ENCODE data around the gene PCDH11X.
"Not testable (repeated sequence)": the region's sequence is repeated elsewhere in the genome, so short reads cannot be mapped to it uniquely, and the experiment has no call there.

PCDH11X gene, protein sequence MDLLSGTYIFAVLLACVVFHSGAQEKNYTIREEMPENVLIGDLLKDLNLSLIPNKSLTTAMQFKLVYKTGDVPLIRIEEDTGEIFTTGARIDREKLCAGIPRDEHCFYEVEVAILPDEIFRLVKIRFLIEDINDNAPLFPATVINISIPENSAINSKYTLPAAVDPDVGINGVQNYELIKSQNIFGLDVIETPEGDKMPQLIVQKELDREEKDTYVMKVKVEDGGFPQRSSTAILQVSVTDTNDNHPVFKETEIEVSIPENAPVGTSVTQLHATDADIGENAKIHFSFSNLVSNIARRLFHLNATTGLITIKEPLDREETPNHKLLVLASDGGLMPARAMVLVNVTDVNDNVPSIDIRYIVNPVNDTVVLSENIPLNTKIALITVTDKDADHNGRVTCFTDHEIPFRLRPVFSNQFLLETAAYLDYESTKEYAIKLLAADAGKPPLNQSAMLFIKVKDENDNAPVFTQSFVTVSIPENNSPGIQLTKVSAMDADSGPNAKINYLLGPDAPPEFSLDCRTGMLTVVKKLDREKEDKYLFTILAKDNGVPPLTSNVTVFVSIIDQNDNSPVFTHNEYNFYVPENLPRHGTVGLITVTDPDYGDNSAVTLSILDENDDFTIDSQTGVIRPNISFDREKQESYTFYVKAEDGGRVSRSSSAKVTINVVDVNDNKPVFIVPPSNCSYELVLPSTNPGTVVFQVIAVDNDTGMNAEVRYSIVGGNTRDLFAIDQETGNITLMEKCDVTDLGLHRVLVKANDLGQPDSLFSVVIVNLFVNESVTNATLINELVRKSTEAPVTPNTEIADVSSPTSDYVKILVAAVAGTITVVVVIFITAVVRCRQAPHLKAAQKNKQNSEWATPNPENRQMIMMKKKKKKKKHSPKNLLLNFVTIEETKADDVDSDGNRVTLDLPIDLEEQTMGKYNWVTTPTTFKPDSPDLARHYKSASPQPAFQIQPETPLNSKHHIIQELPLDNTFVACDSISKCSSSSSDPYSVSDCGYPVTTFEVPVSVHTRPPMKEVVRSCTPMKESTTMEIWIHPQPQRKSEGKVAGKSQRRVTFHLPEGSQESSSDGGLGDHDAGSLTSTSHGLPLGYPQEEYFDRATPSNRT (N-terminal part only)

DNA sequence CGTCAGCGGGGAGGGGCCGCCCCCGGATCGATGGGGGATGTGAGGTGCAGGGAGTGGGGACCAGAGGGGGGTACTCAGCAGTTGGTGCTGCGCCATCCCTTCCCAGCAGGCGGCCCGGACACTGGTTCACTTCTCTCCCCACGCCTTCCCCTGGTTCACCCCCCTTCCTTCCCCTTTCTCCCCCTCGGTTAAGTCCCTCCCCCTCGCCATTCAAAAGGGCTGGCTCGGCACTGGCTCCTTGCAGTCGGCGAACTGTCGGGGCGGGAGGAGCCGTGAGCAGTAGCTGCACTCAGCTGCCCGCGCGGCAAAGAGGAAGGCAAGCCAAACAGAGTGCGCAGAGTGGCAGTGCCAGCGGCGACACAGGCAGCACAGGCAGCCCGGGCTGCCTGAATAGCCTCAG is at the start of gene PCDH11X:
Gene PCDH11X (plus strand): TSS at position 241 of the 400 bp plus-strand sequence. CDS start 56,130 bp downstream, outside the sequence.
- not testable (repeated sequence) for DNase-seq (ENCODE audit: low read depth in 2 of 2)

DNA sequence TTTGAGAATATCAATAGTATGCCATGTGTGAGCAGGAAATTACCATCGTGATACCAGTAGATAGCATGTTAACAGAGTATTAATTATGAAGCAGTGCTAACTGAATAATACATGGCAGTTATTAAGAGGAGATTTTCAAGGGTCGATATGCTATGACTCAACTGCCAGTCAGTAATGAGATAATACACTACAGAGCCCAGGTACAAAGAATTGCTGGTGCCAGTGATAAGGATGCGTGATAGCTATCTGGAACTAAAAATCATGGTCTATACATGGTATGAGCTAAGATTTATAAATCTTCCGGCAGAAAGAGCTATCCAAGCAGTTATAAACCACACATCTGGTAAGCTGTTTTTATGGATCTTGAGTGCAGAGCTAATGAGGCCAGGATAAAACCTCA is 31.7 kb upstream of the PCDH11X start:
- DNase-seq (ENCODE audit: low read depth in 2 of 2), result not testable (repeated sequence)

DNA sequence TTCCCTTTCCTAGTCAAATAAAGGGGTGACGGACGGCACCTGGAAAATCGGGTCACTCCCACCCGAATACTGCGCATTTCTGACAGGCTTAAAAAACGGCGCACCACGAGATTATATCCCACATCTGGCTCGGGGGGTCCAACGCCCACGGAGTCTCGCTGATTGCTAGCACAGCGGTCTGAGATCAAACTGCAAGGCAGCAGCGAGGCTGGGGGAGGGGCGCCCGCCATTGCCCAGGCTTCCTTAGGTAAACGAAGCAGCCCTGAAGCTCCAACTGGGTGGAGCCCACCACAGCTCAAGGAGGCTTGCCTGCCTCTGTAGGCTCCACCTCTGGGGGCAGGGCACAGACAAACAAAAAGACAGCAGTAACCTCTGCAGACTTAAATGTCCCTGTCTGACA is 26.2 kb upstream of the PCDH11X start:
- DNase-seq (ENCODE audit: low read depth in 2 of 2), result not testable (repeated sequence)

DNA sequence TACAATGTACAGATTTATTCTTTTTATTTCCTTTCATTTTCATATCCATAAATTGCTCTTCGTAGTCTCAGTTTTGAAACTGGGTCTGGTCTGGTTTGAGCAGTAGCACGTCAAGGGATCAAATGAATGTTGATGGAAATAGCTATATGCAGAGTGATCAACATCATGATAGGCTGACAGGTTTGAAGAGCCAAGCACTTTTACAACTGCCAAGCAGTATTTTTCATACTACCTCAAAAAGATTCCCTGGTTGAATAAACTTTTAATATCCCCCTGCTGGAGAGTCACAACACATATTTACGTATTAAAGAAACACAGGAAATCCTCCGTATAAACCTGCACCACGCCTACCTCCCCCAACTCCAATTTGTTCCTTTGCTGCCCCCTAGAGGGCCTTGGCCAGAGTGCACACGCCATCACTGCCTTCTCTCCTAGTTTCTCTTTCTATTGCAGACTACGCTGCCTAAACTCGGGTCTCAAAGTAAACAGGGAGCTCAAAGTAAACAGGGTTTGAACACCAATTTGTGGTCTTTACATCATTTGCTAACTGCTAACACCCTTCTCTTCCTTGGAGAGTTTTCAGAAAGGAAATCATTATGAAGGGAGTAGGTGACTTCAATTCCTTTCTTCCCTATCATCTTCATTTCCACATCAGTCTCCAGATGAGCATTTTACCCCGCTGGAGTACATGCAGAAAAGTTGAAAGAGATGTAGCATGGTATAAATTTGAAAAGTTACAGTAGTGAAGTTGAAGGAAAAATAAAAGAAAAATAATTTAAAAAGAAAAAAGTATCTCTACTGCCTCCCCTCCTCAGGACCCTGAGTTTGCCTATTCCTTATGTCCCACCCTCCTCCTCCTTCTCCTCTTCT is 8.3 kb upstream of the PCDH11X start:
- DNase-seq (ENCODE audit: low read depth in 2 of 2), result not testable (repeated sequence)

DNA sequence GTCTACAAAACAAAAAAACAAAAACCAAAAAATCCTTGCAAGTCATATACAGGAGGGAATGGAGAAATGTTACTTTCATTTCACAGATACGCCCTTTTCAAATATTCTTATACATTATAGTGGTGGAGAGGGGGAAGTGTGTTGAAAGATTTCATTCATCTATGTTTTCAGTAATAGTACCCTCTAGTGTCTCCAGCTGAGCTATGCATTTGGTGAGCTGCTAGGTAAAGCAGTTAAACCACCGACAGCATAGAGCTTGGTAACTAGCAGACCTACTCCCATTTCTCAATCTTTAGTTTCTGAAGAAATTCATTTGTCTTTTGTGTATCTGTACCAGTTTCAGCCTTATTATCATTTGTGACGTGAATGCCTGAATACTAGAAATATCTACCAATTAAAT is 5.2 kb upstream of the PCDH11X start:
- DNase-seq (ENCODE audit: low read depth in 2 of 2), result not testable (repeated sequence)

DNA sequence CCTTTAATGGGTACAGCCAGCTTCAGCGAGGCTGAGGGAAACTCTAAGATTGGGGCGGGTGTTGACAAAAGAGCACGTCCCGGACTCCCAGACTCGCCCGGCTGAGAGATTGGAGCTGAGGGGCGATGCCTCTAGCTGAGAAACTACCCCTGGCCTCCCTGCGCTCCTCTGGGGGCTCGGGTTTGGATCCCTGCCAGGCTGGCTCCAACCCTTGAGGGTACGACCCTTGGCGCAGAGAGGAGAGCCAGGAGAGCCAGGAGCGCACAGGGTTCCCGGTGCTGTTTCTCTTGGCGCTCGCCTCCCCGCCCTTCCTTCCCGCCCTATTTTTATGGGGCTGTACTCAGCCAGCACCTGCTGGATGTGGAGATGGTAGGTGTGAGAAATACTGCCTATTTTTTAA is 833 bp downstream of the PCDH11X start:
- not testable (repeated sequence) for DNase-seq (ENCODE audit: low read depth in 2 of 2)

DNA sequence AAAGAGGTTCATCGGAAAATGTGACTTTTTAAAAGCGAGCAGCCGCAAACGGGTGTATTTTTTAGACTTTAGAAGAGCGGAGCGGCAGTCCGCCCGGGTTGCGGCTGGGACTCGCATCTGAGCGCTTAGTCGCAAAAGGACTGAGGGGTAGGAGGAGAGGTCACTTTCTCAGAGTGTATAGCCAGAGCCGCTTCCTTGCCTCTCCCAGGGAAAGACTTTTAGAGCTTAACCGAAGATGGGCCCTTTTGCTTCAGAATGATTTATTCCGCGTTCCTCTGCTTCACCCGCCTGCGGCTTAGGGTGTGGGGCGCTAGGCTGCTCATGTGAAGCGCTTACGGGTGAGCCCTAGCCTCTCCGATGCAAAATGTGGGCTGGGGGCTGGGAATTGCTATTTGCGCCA is 1.5 kb downstream of the PCDH11X start:
- DNase-seq (ENCODE audit: low read depth in 2 of 2), result not testable (repeated sequence)

DNA sequence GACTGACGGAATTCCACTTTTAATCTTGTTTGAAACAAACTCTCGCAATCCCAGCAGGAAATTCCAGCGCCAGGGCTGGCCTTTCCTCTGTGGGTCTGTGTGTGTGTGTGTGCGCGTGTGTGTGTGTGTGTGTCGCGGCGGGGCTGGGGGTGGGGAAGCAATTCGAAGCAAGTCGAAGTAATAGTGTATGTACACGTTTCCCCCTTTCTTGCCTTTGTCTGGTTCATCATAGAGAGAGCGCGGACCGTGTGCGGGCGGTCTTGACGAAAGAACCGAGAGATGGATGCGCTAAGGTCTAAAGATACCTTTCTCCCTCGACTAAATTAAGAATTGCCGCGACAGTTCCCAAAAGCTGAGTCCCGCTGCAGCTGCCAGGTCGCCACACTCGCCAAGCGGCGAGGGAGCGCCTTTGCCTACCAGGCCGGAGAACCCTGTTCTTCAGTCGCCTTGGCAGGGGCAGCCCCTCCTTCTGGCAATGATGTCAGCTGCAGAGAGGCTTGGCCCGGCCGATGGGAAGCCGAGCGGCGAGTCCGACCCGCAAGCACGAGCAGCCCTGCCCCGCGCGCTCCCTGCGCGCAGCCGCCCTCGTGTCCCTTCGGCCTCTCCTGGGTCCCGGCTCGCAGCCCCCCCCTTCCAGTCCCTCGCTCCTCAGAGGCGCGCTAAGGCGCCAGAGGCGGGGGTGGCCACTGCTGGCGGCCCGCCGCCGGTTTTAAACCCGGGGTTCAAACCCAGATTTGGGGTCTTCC is 2.6 kb downstream of the PCDH11X start:
- not testable (repeated sequence) for DNase-seq (ENCODE audit: low read depth in 2 of 2)

DNA sequence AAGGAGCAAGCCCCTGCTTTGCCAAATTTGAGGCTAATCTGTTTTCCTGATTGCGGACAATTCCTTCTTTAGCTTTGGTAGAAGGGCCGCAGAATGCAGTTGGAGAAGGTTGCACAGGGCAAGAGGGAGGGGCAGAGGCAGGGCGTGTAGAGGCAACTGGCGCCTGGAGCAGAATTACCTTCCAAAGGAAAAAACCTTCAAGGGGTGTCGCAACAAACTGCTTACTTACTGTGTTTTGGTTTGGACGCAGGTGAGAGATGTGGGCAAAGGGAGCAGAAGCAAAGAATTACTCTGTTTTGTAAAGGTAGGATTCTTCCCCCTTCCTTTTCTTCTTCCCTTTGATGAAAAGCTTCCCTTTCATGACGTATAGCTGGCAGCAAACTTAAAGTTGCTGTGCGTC is 3.6 kb downstream of the PCDH11X start:
- DNase-seq (ENCODE audit: low read depth in 2 of 2), result not testable (repeated sequence)

DNA sequence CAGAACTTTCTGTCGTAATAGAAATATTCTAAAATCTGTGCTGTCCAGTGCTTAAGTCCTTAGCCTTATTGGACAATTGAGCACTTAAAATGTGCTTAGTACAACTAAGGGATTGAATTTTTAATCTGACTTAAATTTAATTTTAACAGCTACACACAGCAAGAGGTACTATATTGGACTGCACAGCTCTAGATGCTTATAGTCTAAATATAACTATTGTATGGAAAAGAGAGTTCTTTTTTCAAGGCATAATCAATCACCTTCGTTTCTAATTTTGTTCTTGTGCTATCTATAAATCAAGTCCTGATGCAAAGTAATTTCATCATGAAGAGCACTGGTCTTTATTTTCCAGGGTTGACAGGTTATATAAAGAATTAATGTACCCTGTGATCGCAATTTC is 38.4 kb downstream of the PCDH11X start:
- DNase-seq (ENCODE audit: low read depth in 2 of 2), result not testable (repeated sequence)

DNA sequence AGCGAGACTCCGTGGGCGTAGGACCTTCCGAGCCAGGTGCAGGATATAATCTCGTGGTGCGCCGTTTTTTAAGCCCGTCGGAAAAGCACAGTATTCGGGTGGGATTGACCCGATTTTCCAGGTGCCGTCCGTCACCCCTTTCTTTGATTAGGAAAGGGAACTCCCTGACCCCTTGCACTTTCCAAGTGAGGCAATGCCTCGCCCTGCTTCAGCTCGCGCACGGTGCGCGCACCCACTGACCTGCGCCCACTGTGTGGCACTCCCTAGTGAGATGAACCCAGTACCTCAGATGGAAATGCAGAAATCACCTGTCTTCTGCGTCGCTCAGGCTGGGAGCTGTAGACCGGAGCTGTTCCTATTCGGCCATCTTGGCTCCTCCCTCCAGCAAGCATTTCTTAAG is 46.1 kb downstream of the PCDH11X start:
- not testable (repeated sequence) for DNase-seq (ENCODE audit: low read depth in 2 of 2)
